Osteoblast (primary cell): ENCODE results near the gene LILRB4. TPM values are rescaled to one million over a fixed set of nuclear protein-coding genes. Genes with fewer than 3 reads are reported as not detected.
A peak's percentile ranks its signal among the peaks of the same experiment; 100 is the strongest.
"Not testable (repeated sequence)": the region's sequence is repeated elsewhere in the genome, so short reads cannot be mapped to it uniquely, and the experiment has no call there.

Source experiments
- DNase-seq: peaks from one replicate; pipeline ENCODE4 v3.0.0; 2011; ENCODE audit warnings: low spot score, mixed read lengths; ENCODE audit not compliant: insufficient read length; ENCODE audit errors: missing footprints
- H2AFZ ChIP-seq: 2 replicates; pipeline ENCODE4 v1.6.0; 2011; ENCODE audit warnings: mild to moderate bottlenecking, low read length
- H3K27ac ChIP-seq: 2 replicates; pipeline ENCODE4 v1.5.1; 2011; ENCODE audit warnings: mild to moderate bottlenecking, low read depth, low read length, moderate library complexity
- H3K27me3 ChIP-seq: 2 replicates; pipeline ENCODE4 v1.6.0; 2012; ENCODE audit warnings: mild to moderate bottlenecking, control low read depth, inconsistent platforms, low read length, moderate library complexity; ENCODE audit not compliant: insufficient read depth
- H3K36me3 ChIP-seq: 2 replicates; pipeline ENCODE4 v1.5.1; 2011; ENCODE audit warnings: mild to moderate bottlenecking, low read length, control low read depth, moderate library complexity; ENCODE audit not compliant: insufficient read depth
- H3K4me1 ChIP-seq: 2 replicates; pipeline ENCODE4 v1.5.1; 2011; ENCODE audit warnings: mild to moderate bottlenecking, low read length, control low read depth, moderate library complexity; ENCODE audit not compliant: insufficient read depth
- H3K4me2 ChIP-seq: 2 replicates; pipeline ENCODE4 v1.6.0; 2011; ENCODE audit warnings: mild to moderate bottlenecking, low read length; ENCODE audit not compliant: insufficient read depth
- H3K4me3 ChIP-seq: fragments of 200-600 bp; sonication (generic); 3 replicates; pipeline ENCODE4 v1.5.1; 2012; ENCODE audit warnings: mild to moderate bottlenecking, low read length, inconsistent platforms; ENCODE audit not compliant: insufficient read depth
- H3K79me2 ChIP-seq: 2 replicates; pipeline ENCODE4 v1.6.0; 2012; ENCODE audit warnings: mild to moderate bottlenecking, low read length, control low read depth, inconsistent platforms; ENCODE audit not compliant: insufficient read depth
- H3K9me3 ChIP-seq: 2 replicates; pipeline ENCODE4 v1.5.1; 2011; ENCODE audit warnings: low read depth, low read length, control low read depth
- H4K20me1 ChIP-seq: 2 replicates; pipeline ENCODE4 v1.6.0; 2012; ENCODE audit warnings: mild to moderate bottlenecking, low read length, control low read depth; ENCODE audit not compliant: insufficient read depth
- total RNA-seq: library from RNA; depleted of rRNA; stranded (reverse); fragments of >200 nt; gene quantifications from 2 replicates; pipeline ENCODE4 v1.2.3, GENCODE V29; 2012
- TF ChIP-seq, protein P1 (sequence below): IDR thresholded peaks from 2 replicates; pipeline ENCODE4 v1.5.1; 2011; ENCODE audit warnings: mild to moderate bottlenecking, low read depth, low read length, moderate library complexity; ENCODE audit errors: extremely low read depth

The LILRB4 gene
- total RNA-seq, 1 donor: under 0.01 TPM

DNA sequence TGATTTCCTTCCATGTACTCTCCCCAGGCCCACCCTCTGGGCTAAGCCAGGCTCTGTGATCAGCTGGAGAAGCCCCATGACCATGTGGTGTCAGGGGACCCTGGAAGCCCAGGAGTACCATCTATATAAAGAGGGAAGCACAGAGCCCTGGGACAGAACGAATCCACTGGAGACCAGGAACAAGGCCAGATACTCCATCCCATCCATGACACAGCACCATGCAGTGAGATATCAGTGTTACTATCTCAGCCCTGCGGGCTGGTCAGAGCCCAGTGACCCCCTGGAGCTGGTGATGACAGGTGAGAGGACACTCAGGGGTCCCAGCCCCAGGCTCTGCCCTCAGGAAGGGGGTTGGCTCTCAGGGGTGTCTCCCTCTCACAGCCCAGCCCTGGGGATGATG lies 34.0 kb downstream of the LILRB4 start:
- Histone ChIP-seq H3K36me3 (no peaks in the 10 kb centered on the region), H4K20me1 (no peaks in the 10 kb centered on the region), H3K27ac (no peak overlapping the region), H3K27me3 (no peaks in the 10 kb centered on the region), H3K9me3 (no peaks in the 10 kb centered on the region), H3K4me3 (no peak overlapping the region), H3K79me2 (no peaks in the 10 kb centered on the region), H3K4me2 (no peak overlapping the region), H3K4me1 (no peaks in the 10 kb centered on the region), H2AFZ (no peak overlapping the region)
- TF ChIP-seq, protein P1, sequence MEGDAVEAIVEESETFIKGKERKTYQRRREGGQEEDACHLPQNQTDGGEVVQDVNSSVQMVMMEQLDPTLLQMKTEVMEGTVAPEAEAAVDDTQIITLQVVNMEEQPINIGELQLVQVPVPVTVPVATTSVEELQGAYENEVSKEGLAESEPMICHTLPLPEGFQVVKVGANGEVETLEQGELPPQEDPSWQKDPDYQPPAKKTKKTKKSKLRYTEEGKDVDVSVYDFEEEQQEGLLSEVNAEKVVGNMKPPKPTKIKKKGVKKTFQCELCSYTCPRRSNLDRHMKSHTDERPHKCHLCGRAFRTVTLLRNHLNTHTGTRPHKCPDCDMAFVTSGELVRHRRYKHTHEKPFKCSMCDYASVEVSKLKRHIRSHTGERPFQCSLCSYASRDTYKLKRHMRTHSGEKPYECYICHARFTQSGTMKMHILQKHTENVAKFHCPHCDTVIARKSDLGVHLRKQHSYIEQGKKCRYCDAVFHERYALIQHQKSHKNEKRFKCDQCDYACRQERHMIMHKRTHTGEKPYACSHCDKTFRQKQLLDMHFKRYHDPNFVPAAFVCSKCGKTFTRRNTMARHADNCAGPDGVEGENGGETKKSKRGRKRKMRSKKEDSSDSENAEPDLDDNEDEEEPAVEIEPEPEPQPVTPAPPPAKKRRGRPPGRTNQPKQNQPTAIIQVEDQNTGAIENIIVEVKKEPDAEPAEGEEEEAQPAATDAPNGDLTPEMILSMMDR: no peak
- no peak for DNase-seq

DNA sequence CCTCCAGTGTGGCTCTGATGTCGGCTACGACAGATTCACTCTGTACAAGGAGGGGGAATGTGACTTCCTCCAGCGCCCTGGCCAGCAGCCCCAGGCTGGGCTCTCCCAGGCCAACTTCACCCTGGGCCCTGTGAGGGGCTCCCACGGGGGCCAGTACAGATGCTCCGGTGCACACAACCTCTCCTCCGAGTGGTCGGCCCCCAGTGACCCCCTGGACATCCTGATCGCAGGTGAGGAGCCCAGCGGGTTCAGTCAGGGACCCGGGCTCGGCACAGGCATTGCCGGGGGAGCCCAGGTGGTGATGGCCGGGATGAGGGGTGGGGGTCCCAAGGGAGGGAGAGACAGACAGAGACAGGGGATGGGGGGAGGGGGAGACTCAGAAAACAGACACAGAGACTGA lies 34.9 kb downstream of the LILRB4 start:
- not testable (repeated sequence) for H3K27ac ChIP-seq, H3K9me3 ChIP-seq, H3K4me3 ChIP-seq, H3K36me3 ChIP-seq, DNase-seq, H3K4me1 ChIP-seq, H3K27me3 ChIP-seq, H2AFZ ChIP-seq, H3K79me2 ChIP-seq, H4K20me1 ChIP-seq, H3K4me2 ChIP-seq

DNA sequence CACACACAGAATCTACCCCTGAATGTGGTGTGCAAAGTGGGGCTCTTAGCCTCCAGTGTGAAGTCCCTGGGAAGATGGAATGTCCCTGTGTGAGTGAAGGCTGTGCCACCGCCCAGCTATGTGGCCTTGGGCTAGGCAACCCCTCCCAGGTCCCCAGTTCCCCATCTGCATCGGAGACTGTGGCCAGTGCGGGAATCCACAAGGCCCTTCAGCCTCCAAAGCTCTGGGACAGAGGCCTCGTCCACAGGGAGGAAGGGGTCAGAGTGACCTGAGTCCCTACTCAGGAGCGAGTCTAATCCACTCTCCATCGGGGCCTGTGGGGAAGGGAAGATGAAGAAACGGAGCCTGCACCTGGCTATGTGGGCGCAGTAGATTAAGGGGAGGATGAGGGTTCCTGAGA lies 42.1 kb downstream of the LILRB4 start:
- Histone ChIP-seq H3K27ac (no peak overlapping the region), H3K4me3 (no peak overlapping the region), H2AFZ (no peak overlapping the region), H3K79me2 (no peaks in the 10 kb centered on the region), H3K36me3 (no peaks in the 10 kb centered on the region), H3K27me3 (no peaks in the 10 kb centered on the region), H3K4me2 (no peak overlapping the region), H4K20me1 (no peaks in the 10 kb centered on the region), H3K4me1 (no peaks in the 10 kb centered on the region), H3K9me3 (no peaks in the 10 kb centered on the region)
- TF ChIP-seq, protein P1: no peak
- peak; percentile 41 for DNase-seq

DNA sequence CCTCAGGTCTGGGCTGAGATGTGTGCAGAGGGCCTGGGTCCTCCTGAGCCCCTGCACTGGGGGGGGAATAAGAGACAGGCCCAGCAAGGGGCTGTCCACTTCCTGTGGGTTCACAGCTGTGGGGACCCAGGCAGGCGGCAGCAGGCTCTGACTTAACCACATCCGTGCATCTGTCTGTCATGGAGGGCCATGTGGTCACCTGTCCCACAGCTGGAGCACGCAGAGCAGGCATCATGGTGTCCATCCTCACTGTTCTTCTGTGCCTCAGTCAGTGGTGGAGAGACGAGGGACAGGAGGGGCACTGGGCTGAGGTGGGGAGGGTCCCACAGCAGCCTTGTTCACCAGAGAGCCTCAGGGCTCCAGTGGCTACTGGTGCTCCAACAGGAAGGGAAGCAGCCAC lies 45.2 kb downstream of the LILRB4 start:
- no peaks in the 10 kb centered on the region for H3K27me3 ChIP-seq
- TF ChIP-seq, protein P1: no peak
- no peaks in the 10 kb centered on the region for H4K20me1 ChIP-seq
- H3K9me3 ChIP-seq: no peaks in the 10 kb centered on the region
- DNase-seq: no peak
- no peaks in the 10 kb centered on the region for H3K4me1 ChIP-seq
- H3K36me3 ChIP-seq: no peaks in the 10 kb centered on the region
- H3K4me3 ChIP-seq: no peak overlapping the region
- H3K4me2 ChIP-seq: no peak overlapping the region
- no peaks in the 10 kb centered on the region for H3K79me2 ChIP-seq
- no peak overlapping the region for H3K27ac ChIP-seq
- no peak overlapping the region for H2AFZ ChIP-seq

DNA sequence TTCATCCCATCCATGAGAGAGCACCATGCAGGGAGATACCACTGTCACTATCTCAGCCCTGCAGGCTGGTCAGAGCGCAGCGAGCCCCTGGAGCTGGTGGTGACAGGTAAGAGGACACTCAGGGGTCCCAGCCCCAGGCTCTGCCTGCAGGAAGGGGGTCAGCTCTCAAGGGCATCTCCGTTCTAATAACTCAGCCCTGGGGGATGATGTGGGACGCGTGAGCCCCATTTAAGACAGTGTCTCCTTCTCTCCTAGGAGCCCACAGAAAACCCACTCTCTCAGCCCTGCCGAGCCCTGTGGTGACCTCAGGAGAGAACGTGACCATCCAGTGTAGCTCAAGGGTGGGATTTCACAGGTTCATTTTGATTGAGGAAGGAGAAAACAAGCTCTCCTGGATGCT lies 46.0 kb downstream of the LILRB4 start:
- no peak for DNase-seq
- no peaks in the 10 kb centered on the region for H3K9me3 ChIP-seq

More for the DNA sequence above, 46.0 kb downstream of the LILRB4 start:
- no peaks in the 10 kb centered on the region for H3K36me3 ChIP-seq
- no peaks in the 10 kb centered on the region for H3K79me2 ChIP-seq
- no peaks in the 10 kb centered on the region for H4K20me1 ChIP-seq
- H3K4me2 ChIP-seq: no peak overlapping the region
- H3K27ac ChIP-seq: no peak overlapping the region
- H3K4me1 ChIP-seq: no peaks in the 10 kb centered on the region
- no peaks in the 10 kb centered on the region for H3K27me3 ChIP-seq
- no peak overlapping the region for H2AFZ ChIP-seq
- TF ChIP-seq, protein P1: no peak
- H3K4me3 ChIP-seq: no peak overlapping the region
